H54 (cell line): Measurements from ENCODE around the gene PLA2G4D.

Experiments used
- DNase-seq: peaks from one replicate; pipeline ENCODE4 v3.0.0; 2011; ENCODE audit warnings: low spot score, mixed read lengths; ENCODE audit not compliant: insufficient read length
- FAIRE-seq: peaks from 3 replicates; lab custom pipeline; 2011; peaks lifted over from hg19 to GRCh38; lab: Jason Lieb, UNC
- POLR2A ChIP-seq: IDR thresholded peaks from 2 replicates; pipeline ENCODE4 v1.6.1; 2011; ENCODE audit warnings: low read depth, mild to moderate bottlenecking, low read length

Gene PLA2G4D

DNA sequence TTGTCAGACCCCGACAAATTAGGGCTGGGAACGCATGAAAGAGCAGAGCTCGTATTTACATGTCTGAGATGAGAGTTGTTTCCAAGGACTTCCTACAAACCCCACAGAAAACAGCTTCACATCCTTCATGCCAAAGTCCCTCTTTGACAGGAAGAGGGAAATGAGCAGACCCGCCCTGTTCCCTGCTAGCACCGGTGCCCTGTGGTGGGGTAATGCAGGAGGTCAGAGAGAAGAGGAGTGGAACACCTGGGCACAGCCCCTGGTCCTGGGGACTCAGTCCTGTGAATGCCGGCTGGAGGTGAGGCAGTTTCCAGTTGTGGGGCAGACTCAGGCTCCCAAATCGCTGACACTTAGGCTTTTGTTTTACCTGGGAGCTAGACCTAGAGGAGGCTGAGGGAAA, 4.0 kb downstream of the PLA2G4D start:
- DNase-seq (no peak), FAIRE-seq (no peak)
- no peak for TF ChIP-seq POLR2A

- DNase-seq (no peak), FAIRE-seq (no peak)
- TF ChIP-seq POLR2A, result no peak
Measured at GRCh38 chr15:42089942-42090341, 4.4 kb downstream of the PLA2G4D start.

- no peak for TF ChIP-seq POLR2A
- no peak for FAIRE-seq
- DNase-seq, result no peak
Measured at GRCh38 chr15:42088801-42089640, 5.3 kb downstream of the PLA2G4D start.

- no peak for DNase-seq
- no peak for FAIRE-seq
- no peak for TF ChIP-seq POLR2A
Measured at GRCh38 chr15:42087926-42088800, 6.2 kb downstream of the PLA2G4D start.

- no peak for DNase-seq
- TF ChIP-seq POLR2A, result no peak
- no peak for FAIRE-seq
Measured at GRCh38 chr15:42087460-42087859, 6.9 kb downstream of the PLA2G4D start.

- FAIRE-seq (no peak), DNase-seq (no peak)
- no peak for TF ChIP-seq POLR2A
Measured at GRCh38 chr15:42085721-42086120, 8.6 kb downstream of the PLA2G4D start.

GRCh38 chr15:42085236-42085605, 9.1 kb downstream of the PLA2G4D start:
- DNase-seq, result no peak
- no peak for TF ChIP-seq POLR2A
- FAIRE-seq, result no peak

DNA sequence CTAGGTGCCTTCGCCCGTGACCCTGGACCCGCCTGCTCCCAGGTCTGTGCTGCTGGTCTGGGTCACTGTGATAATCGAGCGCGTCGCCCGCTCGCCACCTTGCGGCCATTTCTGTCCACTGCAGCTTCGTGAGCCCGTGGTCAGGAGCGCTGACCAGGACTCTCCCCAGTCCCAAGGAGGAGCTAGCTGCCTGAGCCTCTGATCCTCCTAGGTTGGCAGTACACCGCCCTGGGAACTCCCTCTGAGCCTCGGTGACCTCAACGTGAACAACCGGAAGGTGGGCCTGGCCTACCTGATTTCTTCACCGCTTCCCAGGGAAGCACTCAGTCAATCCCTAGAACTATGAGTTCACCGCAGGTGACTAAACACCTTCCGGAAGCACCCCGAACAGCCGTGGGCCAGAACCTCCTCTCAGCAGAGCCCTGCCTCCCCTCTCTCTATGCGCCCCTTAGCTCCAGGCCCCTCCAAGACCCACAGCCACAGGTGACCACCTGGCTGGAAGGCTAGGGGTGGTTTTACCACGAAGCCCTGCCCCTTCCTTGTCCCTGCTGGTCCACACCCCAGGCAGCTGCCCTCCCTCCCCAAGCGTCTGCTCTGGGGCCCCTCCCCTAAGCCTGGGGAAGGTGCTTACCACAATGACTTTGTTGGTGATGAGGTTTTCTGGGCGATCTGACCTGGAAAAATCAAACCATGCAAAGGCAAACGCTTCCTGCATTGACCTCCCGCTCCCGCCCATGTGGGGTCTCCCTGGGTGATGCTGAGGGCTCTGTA, 9.7 kb downstream of the PLA2G4D start:
- DNase-seq (peak; percentile 86), FAIRE-seq (peak; percentile 36)
- no peak for TF ChIP-seq POLR2A

DNA sequence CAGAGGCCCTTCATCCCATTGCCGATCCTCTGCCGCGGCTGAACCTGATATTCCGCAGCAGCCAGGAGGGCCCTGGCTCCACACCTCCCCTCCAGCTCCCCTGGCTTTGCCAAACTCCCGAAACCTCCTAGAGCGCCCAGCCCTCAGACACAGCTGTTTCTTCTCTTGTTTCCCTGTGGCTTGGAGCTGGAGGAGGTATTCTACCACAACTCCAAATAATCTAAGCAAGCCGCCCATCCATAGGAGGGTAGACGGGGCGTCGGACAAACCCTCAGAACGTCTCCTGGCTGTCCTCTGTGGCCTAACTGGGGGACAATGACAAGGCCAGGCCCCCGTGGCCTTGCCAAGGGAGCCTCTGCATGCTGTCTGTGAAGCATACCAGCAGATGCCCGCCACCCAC, 10.4 kb downstream of the PLA2G4D start:
- FAIRE-seq, result no peak
- DNase-seq, result no peak
- TF ChIP-seq POLR2A, result no peak

GRCh38 chr15:42083605-42083908, 10.8 kb downstream of the PLA2G4D start:
- FAIRE-seq (no peak), DNase-seq (no peak)
- no peak for TF ChIP-seq POLR2A

- TF ChIP-seq POLR2A, result no peak
- no peak for FAIRE-seq
- DNase-seq, result no peak
Measured at GRCh38 chr15:42082823-42083604, 11.3 kb downstream of the PLA2G4D start.

DNA sequence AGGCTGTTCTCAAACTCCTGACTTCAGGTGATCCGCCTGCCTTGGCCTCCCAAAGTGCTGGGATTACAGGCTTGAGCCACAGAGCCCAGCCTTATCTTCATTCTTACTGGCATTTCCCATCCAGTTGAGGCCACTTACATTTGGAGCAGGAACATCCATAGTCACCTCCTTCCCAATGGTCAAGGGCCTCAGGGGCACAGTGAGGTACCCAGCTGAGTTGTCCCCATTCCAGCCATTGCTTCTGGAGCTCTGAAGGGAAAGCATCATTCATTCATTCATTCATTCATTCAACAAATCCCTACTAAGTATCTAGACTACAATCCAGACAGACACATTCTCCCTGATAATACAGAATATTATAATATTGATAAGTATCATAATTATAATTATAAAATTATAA, 12.2 kb downstream of the PLA2G4D start:
- TF ChIP-seq POLR2A, result no peak
- no peak for FAIRE-seq
- no peak for DNase-seq
